ENCODE measurements around the gene PPP2R5B.

DNA sequence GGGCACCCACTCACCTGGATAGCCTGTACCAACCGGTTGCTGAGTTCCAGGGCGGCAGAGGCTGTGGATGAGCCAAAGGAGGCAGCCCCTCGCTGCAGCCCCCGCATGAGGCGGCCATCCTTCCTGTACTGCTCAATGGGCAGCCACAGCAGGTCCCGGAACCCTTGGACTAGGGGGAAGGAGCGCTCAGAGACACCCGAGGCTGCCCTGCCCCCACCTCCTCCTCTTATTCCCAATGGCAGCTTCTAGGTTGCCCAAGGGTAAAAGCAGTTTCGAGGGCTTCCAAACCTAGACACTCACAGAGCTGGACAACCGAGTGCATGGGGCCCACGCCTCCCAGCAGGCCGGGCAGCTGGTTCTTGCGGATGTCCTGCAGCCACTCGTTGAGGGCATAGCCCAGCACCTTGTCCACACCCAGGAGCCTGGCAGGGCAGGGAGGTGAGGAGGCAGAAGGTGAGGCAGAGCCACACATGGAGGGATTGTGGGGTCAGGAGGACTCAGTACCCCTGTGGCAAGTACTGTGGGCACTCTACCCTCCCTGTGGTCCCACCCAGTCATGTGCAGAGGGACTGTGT lies 28.0 kb upstream of the PPP2R5B start:
- TF ChIP-seq POLR2A (IDR thresholded peaks at IDR 0.05) (no peak), POLR2AphosphoS5 (IDR thresholded peaks at IDR 0.05) (no peak)
- TF ChIP-seq, protein P1, sequence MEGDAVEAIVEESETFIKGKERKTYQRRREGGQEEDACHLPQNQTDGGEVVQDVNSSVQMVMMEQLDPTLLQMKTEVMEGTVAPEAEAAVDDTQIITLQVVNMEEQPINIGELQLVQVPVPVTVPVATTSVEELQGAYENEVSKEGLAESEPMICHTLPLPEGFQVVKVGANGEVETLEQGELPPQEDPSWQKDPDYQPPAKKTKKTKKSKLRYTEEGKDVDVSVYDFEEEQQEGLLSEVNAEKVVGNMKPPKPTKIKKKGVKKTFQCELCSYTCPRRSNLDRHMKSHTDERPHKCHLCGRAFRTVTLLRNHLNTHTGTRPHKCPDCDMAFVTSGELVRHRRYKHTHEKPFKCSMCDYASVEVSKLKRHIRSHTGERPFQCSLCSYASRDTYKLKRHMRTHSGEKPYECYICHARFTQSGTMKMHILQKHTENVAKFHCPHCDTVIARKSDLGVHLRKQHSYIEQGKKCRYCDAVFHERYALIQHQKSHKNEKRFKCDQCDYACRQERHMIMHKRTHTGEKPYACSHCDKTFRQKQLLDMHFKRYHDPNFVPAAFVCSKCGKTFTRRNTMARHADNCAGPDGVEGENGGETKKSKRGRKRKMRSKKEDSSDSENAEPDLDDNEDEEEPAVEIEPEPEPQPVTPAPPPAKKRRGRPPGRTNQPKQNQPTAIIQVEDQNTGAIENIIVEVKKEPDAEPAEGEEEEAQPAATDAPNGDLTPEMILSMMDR (IDR thresholded peaks at IDR 0.05) = no peak
